NCI-H1092 treated with DMSO at 0.1 percent for 48 hours (cell line): ENCODE measurements around the gene CDC14B.

ENCODE experiments used
- DNase-seq: peaks from one replicate; lab custom pipeline; 2025; lab: John Stamatoyannopoulos, UW

CDC14B gene

DNA sequence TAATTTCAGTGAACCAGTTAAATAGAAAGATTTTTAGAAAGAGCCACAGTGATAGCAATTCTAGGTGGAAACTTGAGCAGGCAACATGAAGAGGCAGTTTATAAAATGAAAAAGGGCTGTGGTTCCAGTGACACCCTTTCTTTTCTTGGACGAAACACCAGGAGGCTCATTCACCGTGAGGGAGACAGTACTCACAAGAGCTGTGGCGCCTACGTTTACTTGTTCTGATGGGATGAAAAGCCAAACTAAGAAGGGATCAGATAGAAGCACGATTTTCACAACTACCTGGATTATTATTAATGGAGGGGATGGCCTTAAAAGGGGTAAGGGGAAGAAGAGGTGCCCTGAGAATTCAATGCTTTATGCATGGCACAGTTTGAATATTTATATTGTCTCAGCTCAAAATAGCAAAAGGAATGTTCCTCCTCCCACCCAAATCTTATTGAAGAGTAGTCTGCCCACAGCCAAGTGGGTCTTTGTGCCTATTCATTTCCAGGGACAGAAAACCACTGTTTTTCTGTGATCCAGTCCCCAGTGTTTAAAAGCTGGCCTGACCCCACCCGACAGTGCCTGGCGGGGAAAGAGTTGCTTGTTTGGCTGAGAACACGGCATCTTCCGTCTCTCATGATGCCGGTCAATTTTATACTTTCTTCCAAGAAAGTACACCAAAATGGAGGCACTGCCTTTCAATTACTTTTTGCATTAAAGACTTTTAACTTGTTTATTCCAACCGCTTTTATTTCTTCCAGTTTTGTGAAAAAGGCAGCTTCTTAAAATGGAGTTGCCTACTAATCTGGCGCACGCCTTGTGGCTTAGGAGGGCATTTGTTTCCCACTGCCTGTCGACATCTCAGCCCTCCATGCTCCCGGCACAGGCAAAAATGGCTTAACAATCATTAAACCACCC lies 117.8 kb downstream of the CDC14B start:
- no peak for DNase-seq

DNA sequence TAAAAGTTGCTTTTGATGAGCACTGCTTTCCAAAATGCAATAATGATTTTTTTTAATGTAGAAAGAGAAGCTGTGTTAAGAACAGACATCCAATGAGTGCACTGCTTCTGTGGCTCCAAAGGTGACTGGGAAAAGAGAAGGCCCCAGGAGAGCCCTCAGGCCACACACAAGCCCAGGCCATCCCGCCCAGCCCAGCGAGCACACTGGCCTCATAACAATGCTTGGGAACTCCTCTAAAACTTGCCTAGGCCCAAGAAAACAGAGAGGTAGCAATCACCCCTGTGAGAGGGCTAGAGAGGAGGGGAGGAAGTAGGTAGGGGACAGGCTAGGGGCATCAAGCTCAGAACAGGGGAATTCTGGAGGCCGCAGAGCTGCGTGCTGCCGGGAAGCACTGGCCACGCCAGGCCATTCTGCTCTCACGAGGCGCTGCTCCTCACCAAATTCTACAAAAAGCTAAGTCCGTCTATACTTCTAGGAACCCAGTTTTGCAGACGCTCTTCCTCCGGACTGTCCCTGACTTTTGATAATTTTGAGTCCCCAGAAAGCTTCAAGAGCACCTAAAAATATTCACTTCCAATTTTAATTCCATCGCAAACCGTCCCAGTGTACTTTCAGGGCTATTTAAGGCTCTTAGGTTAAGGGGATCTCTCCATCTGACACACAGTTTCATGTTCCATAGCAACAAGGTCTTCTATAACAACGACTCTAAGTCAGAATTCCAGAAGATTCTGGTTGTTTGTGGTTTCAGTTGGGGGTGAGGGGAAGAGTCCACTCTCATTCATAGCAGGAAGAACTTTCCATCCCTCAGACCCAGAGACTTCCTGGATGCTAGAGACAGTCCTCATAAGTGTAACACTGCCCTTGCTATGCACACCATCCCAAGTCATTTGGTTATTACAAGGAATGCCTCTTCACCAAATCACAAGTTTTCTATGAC lies 118.7 kb downstream of the CDC14B start:
- no peak for DNase-seq

DNA sequence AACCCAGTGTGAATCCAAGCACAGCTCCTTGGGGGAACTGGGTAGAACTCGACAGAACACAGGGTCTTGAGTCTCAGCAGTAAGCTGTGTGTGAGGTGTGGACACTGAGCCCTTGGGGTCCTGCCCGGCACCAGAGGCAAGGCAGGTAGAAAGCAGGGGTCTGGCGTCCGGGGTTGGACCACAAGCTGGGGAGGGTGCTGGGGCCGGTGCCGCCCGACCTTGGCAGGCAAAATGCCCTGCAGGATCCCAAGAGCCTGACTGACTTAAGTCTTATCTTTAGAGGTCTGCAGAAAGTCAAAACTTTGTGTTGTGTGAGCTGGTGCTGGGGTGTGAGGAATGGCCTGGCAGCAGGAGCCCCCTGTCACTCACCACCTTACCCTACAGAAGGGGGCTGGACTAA lies 120.4 kb downstream of the CDC14B start:
- DNase-seq: no peak

DNA sequence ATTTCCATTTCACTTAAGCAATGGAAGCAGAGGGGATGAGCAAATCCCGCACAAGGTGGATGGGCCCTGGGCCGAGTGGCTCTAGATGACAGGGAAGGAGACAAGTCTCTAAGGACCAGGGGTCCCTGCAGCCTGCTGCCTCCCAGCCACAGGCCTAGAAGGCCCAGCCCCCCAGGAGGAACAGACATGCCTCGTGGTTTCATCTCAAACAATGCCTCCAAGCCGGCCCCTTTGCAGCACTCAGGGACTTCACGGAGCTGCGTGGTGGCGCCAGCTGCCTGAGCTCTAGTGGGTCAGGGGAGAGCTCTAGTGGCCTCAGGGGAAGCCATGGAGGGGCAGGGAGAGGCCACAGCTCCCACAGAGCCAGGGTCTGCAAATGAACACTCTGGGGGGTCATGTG lies 120.8 kb downstream of the CDC14B start:
- DNase-seq: no peak

DNA sequence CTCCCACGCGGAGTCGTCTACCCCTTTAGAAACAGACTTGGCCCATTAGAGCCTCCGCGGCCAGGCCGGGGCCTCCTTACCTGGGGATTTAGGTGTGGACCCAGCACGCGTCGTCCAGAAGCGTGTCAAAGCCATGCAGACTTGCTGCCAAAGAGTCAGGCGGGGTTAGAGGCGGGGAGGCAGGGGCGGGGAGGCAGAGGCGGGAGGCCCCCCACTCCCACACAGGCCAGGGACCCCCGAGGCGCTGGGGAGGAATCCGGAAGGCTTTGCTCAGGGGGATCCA lies 122.6 kb downstream of the CDC14B start:
- DNase-seq: no peak

DNA sequence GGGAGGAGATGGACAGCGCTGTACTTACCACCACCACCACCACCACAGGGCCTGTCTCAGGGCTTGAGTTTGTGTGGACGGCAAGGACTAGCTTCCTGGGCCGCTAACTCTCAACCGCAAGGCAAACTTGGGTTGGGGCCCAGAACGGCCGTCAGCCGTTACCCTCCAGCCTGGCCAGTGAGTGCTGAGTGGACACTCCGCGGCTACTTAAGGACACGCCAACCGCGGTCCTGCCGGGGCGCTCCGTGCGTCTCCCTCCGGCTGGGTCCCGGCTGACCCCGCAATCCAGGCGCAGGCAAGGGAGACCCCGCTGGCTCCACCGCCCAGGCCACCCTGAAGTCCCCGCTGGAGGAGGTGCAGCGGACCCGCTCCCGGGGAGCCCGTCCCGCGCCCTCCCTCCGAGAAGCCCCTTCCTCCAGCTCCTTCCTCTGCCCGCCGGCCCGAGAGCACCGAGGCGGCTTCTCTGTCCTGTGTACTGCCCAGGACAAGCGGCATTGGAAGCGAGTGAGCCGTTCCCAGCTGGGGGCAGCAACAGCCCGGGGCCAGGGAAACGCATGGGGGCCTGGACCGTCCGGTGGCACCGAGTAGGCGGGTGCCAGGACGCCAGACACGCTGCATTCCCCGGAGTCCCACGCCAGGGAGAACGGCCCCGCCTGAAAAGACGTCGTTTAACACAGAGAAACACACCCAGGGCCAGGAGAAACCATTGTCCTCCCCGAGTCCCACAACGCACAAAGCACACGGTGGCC lies 123.1 kb downstream of the CDC14B start:
- DNase-seq: no peak

DNA sequence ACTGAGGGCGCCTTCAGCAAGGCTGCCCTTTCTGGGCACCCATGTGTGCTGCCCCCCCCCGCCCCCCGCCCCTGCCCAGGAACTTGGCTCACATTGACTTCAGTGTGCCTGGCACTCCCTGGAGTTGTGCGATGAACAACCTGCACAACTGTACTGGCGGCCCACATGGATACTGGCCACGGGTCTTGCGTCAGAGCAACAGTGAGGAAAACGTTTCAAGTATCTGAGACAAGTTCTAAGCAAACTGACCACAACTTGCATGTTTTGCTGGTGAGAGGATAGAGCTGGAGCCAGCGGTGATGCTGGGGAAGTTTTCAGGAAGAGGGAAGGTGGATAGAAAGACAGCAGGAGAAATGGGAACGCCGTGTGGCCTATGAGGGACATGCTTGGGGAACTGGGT lies 124.3 kb downstream of the CDC14B start:
- DNase-seq: no peak

DNA sequence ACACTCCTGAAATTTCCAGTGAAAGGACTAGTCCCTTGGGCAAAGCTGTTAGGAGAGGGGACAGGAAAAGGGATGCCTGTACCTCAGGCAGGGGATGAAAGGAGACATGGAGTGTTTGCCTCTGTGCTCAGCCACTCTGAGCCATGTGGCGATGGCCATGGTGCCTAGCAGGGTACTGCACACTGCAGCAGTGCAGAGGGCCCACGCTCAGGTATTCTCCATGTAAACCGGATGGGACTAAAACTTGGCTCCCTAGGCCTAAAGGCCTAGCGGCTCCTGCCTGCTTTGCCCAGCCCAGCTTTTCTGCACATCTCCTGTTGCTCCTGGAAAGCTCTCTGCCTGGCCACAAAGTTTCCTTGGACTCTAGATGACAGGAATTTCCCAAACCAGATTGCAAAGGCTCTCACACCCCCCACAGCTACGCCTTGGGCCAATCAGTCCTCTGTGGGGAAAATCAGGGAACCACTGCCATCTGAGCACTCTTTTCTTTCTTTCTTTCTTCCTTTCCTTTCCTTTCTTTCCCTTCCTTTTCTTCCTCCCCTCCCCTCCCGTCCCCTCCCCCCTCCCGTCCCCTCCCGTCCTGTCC lies 125.3 kb downstream of the CDC14B start:
- DNase-seq: no peak

DNA sequence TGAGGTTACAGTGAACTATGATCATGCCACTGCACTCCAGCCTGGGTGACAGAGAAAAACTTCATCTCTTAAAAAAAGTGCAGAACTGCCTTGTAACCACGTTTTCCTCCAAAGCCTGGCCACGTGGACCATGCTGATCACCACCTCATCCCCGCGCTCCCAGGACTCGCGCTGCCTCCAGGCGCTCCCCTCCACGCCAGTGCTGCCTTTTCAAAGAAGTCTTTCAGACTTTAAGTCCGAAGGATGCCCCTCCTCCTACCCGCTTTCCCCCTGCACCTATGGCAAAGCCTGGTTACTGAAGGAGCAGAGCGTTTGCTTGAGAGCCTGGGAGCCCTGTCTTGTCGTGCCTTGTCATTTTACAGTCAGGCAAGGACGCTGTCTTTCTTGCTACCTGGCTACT lies 125.9 kb downstream of the CDC14B start:
- DNase-seq: no peak

DNA sequence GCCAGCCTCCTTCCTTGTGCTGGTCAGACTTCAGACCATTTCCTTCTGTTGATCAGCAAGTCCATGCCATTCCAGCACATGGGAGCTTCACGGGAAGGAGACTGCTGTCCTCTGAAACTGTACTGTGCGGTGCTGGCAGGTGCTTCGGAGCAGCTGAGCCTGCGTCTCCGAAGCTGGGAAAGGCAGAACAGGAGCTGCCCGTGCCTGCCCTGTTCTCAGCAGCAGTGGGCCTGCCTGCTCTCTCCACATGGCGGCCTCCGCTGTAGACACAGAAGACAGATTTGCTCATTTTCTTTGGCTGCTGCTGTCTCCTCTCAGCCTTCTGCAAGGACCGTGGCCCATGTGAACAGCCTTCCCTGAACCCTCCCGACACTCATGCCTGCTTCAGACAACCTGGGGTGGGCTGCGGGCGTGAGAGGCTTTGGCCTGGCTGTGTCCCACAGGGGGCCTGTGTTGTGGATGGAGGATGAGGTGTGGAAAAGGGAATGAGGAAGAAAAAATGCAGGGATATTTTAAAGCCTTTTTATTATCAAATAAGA lies 126.6 kb downstream of the CDC14B start:
- no peak for DNase-seq

DNA sequence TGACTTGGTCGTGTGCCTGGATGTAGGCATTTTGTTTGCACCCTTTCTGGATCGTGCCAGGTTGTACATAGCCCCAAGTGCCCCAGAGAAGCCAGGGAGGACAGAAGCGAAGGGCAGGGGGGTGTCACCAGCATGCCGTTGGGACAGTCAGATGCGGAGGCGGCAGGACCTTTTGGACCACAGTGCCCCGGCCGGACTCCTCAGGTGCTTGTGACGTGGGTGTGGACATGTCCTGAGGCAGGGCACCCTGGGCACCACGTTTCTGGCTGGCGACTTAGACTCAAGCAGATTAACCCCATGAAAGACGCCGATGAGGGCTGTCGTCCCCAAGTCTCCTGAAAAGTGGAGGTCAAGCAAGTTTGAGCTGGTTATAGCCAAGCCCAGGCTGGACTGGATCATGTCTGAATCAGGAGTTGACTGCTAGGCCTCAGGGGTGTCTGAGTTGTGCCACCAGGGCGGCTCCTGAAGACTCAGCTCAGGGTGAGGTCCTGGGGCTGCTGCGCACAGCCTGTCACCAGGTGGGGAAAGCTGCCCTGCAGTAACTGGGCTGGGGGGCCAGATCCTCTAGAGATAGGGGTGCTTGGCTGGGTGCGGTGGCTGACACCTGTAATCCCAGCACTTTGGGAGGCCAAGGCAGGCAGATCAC lies 127.6 kb downstream of the CDC14B start:
- DNase-seq: no peak

DNA sequence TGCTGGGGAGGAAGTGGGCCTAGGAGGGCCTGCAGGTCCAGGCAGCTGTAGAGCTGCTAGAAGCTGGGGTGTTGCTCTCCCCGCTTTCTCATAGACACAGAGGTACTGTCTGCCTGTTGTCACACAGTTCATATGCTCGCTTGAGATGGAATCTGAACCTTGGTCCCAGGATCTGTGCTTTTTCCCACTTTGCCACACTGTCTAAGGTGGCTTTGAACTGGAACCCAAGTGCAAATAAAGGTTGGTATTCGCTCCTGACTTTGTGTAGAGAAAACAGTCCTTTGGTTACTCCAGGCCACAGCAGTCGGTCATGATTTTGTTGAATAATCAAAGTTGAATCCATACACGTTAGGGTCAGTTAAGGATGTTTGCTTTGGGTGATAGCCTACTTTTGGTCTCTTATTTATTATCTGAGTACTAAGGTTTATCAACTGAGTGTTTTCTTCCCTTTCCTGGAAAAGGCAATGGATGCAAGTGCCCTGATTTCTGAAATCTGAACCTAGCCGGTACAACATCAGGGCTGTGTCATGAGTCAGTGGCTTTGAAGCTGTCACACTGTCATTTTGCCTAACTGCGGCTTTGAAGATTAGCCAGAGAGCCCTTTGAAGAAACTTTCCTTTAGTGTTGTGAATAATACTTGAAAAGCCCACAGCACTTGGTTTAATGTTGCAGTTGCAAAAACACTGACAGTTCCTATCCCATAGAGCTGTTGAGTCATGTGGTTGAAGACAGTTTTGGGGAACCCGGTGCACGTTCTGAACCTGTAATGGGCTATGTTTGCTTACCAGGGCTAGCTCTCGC lies 128.4 kb downstream of the CDC14B start:
- DNase-seq: no peak

DNA sequence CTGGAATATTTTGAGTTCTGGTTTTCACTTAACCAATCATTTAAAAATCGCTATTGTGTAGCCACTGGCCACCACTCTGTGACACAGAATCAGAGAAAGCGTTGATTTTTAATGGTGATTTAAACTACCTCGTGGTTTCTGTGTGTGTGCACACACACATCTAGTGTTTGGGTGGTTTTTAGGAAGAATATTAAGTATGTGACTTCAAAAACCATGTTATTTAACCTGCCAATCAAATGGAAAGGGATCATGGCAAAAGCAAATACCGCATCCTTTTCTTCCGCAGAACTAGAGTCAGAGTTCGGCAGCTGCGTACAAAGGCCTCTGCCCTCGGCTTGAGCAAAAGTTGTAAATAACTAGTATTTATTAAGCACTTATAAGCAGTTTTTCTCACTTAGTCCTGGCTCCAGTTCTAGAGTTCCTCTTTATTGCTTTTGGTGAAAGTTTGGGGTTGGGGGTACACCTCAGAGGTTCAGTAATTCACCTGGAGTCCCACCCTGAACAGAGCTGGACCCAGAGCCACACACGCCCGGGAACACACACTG lies 129.0 kb downstream of the CDC14B start:
- DNase-seq: no peak

DNA sequence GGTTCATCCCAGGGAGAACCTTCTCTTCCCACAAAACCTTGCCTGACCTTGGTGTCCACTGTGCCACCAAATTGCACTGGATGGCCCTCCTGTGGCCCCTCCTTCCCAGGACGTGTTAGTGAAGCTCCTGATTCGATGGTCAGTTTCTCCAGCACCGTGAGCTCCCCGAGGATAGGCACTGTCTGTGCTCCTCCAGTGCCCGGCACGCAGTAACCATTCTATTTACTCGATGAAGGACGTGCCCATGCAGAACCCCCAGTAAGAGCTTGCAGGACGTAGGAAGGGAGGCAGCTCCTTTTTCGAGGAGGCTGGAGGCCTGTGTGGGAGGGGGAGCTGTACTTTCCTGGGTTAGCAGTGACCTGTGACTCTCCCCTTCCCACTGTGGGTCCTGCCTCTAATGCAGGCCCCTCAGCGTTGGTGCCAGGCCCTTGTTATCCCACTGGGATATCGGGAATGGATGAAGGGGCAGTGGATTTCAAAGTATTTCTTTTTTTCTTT lies 130.1 kb downstream of the CDC14B start:
- DNase-seq: no peak

DNA sequence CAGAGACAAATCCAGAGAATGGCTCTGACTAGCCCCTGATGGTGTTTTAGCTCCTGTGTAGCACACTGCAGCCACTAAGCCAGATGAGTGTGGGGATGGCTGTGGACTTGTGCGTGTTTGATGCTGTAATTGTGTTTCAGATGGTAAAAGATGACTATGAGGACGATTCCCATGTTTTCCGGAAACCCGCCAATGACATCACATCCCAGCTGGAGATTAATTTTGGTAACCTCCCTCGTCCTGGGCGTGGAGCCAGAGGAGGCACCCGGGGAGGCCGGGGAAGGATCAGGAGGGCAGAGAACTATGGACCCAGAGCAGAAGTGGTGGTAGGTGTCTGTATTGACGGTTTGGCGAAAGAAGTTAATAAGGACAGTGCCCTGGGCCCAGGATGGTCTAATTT lies 131.7 kb downstream of the CDC14B start:
- DNase-seq: no peak

DNA sequence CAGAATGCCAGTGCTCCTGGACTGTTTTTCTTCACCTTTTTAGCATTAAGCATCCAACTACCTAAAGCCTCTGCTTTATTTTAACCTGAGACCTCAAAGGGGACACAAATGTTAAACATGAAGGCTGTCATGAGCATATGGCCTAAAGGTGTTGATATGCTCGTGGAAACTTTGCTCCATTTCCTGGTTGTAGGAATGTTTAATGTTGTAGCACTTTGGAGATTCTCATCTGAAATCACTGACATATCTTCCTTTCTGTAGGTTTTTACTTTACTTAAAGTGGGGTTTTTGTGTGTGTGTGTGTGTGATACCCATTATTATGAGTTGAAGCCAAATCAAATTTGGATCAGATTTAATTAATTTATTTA lies 132.6 kb downstream of the CDC14B start:
- DNase-seq: no peak

DNA sequence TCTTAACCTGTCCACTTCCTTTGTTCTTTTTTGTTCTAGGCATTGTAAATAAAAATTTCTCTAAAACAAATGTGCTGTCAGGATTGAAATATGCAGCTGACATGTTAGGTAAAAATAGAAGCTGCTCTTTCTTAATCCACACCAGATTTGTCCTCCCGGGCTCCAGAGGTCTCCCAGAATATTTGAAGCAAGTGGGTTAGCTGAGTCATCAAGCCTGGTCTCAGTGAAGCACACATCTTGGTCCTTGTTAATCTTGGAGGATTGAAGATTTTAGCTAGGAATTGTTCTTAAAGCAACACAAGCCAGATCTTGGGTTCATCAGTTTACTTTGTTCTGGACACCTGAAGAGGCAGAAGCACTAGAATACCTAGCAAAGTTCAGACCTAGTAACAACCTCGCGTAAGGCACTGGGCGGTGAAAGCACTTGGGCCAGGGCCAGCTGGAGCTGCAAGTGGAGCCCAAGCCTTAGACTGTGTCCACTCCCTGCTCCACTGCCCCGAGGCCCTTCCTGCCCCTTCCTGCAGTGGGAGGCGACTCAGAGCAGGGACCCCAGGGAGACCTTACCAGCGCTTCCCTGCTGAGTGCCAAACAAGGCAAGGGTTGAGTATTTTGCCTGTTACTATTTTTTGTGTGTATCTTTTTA lies 133.1 kb downstream of the CDC14B start:
- DNase-seq: no peak

DNA sequence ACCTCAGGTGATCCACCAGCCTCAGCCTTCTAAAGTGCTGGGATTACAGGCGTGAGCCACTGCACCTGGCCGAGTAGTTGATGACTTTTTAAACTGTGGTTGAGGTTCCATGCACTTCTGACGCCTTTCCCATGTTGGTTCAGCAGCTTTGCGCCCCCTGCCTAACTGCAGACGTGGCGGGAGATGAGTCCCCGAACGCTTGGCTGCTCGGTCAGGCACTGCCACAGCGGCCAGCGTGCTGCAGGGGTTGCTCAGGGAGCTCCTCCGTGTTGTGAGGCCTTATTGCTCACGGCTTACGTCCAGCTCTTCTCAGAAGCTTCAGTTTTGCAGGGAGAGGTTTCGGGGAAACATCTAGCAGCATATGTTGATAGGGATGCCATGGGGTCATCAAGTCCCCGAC lies 134.4 kb downstream of the CDC14B start:
- no peak for DNase-seq

DNA sequence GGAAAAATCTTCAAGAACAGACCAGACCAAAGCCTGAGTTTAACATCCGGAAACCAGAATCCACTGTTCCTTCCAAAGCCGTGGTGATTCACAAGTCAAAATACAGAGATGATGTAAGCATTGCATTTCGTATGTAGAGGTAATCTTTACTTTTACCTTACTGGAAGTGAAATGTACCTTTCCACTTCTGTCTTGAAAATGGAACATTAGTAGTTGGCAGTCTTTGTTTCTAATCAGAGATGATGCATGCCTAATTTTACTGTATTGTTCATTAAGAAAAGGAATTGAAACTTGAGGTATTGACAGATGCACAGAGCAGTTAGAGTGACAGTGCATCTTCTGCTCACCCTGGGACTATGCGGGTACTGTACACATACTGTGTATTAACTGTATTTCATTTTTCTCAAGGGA lies 135.1 kb downstream of the CDC14B start:
- no peak for DNase-seq
